ENCODE results near the gene BROX. TPM values are rescaled to one million over a fixed set of nuclear protein-coding genes. Genes with fewer than 3 reads are reported as not detected.
A peak's percentile ranks its signal among the peaks of the same experiment; 100 is the strongest.

The BROX gene
- polyA plus RNA-seq, 1 of the 3 experiments (the other 2 are of a cell fraction), result 3.8 TPM

DNA sequence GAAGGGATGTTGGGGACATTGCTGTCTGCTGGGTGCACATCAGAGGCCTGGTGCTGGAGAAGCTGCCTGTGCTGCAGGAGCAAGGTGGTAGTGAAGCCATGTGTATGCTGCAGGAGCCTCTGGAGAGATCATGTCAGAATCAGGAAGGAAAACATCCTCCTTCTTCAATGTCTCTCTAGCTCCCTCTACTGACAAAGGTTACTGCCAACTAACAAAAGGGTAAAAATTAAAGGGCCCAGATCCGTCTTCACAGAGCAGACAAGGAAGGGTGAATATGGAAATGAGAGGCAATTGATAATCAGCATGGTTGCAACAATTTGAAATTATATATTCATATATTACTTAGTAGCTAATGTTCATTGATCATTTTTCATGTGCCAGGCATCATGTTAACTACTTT, 56.8 kb downstream of the BROX start:
- H3K36me3 ChIP-seq (replicated peaks in 1 of 2; ENCODE audit: control insufficient read depth in 1 of 2, insufficient read depth in 2 of 2, low read length in 1 of 2), result no peaks in the 10 kb centered on the region
- no peak overlapping the region for H3K4me3 ChIP-seq (ENCODE audit: low read depth in 2 of 2, low read length in 1 of 2)
- no peaks in the 10 kb centered on the region for H3K4me1 ChIP-seq (ENCODE audit: control insufficient read depth in 1 of 2, insufficient read depth in 2 of 2, low read depth in 1 of 2, low read length in 1 of 2)
- no peak overlapping the region for H3K4me2 ChIP-seq
- H3K9me2 ChIP-seq, result no peaks in the 10 kb centered on the region
- no peaks in the 10 kb centered on the region for H3F3A ChIP-seq (replicated peaks; ENCODE audit: insufficient read depth)
- peaks cover 5% of the 10 kb centered on the region; the same call in 1 of the 2 replicates for H3K9me3 ChIP-seq
- H3K79me2 ChIP-seq (ENCODE audit: insufficient read depth), result no peaks in the 10 kb centered on the region
- no peaks in the 10 kb centered on the region for H4K20me1 ChIP-seq (ENCODE audit: insufficient read depth)
- ChIA-PET POLR2A (no interaction called here), CTCF (no interaction called here)
- 41% methylated on average over 1 of the region's 1 CpG for WGBS (ENCODE audit: low lambda C conversion rate)
- TF ChIP-seq, protein P1, sequence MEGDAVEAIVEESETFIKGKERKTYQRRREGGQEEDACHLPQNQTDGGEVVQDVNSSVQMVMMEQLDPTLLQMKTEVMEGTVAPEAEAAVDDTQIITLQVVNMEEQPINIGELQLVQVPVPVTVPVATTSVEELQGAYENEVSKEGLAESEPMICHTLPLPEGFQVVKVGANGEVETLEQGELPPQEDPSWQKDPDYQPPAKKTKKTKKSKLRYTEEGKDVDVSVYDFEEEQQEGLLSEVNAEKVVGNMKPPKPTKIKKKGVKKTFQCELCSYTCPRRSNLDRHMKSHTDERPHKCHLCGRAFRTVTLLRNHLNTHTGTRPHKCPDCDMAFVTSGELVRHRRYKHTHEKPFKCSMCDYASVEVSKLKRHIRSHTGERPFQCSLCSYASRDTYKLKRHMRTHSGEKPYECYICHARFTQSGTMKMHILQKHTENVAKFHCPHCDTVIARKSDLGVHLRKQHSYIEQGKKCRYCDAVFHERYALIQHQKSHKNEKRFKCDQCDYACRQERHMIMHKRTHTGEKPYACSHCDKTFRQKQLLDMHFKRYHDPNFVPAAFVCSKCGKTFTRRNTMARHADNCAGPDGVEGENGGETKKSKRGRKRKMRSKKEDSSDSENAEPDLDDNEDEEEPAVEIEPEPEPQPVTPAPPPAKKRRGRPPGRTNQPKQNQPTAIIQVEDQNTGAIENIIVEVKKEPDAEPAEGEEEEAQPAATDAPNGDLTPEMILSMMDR (IDR thresholded peaks at IDR 0.05), result peak; percentile 21; the same call in 1 of the 2 replicates
- TF ChIP-seq EP300 (IDR thresholded peaks at IDR 0.05; ENCODE audit: borderline replicate concordance in 1 of 2, low read depth in 1 of 2, low read length in 1 of 2), result no peak
- H3K9ac ChIP-seq, result no peak overlapping the region
- H2AFZ ChIP-seq (ENCODE audit: low read depth), result no peak overlapping the region
- H3K27me3 ChIP-seq (ENCODE audit: insufficient read depth), result no peaks in the 10 kb centered on the region; the same call in 1 of the 2 replicates
- H3K27ac ChIP-seq (ENCODE audit: low read depth in 2 of 2, low read length in 1 of 2), result no peak overlapping the region
- no peak for DNase-seq

DNA sequence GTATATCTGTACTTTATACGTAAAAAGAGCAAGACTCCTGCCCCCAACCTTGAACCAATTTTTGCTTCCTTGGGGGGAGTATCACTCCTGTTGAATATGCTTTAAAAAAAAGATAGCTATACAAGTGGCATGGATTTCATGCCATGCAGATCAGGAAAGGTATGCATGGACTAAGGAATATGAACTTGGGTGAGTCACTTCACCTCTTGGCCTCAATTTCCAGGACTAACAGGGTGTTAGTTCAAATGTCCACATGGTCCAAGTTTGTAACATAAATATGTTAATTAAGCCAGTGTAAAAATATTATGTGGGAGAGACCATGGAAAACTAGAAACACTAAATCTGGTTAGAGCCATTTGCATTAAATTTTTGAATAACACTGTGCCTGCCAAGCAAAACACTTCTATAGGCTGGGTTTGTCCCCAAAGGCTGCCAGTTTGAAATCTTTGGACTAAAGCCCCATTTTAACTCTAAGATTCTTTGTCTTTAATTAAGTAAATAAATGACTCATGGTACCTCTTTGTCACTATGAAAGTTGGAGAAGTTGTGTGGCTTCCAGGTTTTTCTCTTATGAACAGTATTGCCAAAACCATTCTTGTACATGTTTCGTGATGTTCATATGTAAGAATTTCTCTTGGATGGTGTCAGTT, 57.7 kb downstream of the BROX start:
- Histone ChIP-seq H3K4me1 (ENCODE audit: control insufficient read depth in 1 of 2, insufficient read depth in 2 of 2, low read depth in 1 of 2, low read length in 1 of 2) (no peaks in the 10 kb centered on the region), H3K79me2 (ENCODE audit: insufficient read depth) (no peaks in the 10 kb centered on the region), H3K36me3 (replicated peaks in 1 of 2; ENCODE audit: control insufficient read depth in 1 of 2, insufficient read depth in 2 of 2, low read length in 1 of 2) (no peaks in the 10 kb centered on the region), H3K9me2 (no peaks in the 10 kb centered on the region), H3K27me3 (ENCODE audit: insufficient read depth) (no peaks in the 10 kb centered on the region; the same call in 1 of the 2 replicates), H4K20me1 (ENCODE audit: insufficient read depth) (no peaks in the 10 kb centered on the region), H3K9ac (no peak overlapping the region), H3K4me2 (no peak overlapping the region), H3K9me3 (peaks cover 5% of the 10 kb centered on the region; the same call in 1 of the 2 replicates), H3F3A (replicated peaks; ENCODE audit: insufficient read depth) (no peaks in the 10 kb centered on the region), H2AFZ (ENCODE audit: low read depth) (no peak overlapping the region), H3K27ac (ENCODE audit: low read depth in 2 of 2, low read length in 1 of 2) (no peak overlapping the region), H3K4me3 (ENCODE audit: low read depth in 2 of 2, low read length in 1 of 2) (no peak overlapping the region)
- 44% methylated on average over 2 of the region's 2 CpGs for WGBS (ENCODE audit: low lambda C conversion rate)
- ChIA-PET CTCF (interaction anchor here (1.2 kb wide), 1 partner anchor 354 kb away, joined by 3 read pairs; no protein-coding TSS in a partner anchor), POLR2A (no interaction called here)
- DNase-seq, result no peak
- TF ChIP-seq CHD2 (IDR thresholded peaks at IDR 0.05; ENCODE audit: low read length, partially characterized antibody) (no peak), MXI1 (IDR thresholded peaks at IDR 0.05; ENCODE audit: low read depth, low read length) (no peak), RXRA (IDR thresholded peaks at IDR 0.05; ENCODE audit: borderline replicate concordance, low read depth) (no peak), SMC3 (IDR thresholded peaks at IDR 0.05; ENCODE audit: low read depth, low read length) (no peak), TAF1 (IDR thresholded peaks at IDR 0.05; ENCODE audit: borderline replicate concordance, low read depth, low read length) (no peak), FOSL2 (IDR thresholded peaks at IDR 0.05; ENCODE audit: borderline replicate concordance, low read depth) (no peak), JUND (IDR thresholded peaks at IDR 0.05) (no peak), FOXJ3 (CRISPR knock-in tag; IDR thresholded peaks at IDR 0.05) (no peak), SIN3A (IDR thresholded peaks at IDR 0.05; ENCODE audit: borderline replicate concordance, low read depth, low read length) (no peak), GATA2 (CRISPR knock-in tag; IDR thresholded peaks at IDR 0.05) (no peak), RFX5 (IDR thresholded peaks at IDR 0.05; ENCODE audit: low read length) (no peak)
- TF ChIP-seq, protein P2, sequence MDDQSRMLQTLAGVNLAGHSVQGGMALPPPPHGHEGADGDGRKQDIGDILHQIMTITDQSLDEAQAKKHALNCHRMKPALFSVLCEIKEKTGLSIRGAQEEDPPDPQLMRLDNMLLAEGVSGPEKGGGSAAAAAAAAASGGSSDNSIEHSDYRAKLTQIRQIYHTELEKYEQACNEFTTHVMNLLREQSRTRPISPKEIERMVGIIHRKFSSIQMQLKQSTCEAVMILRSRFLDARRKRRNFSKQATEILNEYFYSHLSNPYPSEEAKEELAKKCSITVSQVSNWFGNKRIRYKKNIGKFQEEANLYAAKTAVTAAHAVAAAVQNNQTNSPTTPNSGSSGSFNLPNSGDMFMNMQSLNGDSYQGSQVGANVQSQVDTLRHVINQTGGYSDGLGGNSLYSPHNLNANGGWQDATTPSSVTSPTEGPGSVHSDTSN (IDR thresholded peaks at IDR 0.05), result no peak
- TF ChIP-seq, protein P3, sequence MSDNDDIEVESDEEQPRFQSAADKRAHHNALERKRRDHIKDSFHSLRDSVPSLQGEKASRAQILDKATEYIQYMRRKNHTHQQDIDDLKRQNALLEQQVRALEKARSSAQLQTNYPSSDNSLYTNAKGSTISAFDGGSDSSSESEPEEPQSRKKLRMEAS (IDR thresholded peaks at IDR 0.05; ENCODE audit: low read depth), result no peak
- TF ChIP-seq, protein P4, sequence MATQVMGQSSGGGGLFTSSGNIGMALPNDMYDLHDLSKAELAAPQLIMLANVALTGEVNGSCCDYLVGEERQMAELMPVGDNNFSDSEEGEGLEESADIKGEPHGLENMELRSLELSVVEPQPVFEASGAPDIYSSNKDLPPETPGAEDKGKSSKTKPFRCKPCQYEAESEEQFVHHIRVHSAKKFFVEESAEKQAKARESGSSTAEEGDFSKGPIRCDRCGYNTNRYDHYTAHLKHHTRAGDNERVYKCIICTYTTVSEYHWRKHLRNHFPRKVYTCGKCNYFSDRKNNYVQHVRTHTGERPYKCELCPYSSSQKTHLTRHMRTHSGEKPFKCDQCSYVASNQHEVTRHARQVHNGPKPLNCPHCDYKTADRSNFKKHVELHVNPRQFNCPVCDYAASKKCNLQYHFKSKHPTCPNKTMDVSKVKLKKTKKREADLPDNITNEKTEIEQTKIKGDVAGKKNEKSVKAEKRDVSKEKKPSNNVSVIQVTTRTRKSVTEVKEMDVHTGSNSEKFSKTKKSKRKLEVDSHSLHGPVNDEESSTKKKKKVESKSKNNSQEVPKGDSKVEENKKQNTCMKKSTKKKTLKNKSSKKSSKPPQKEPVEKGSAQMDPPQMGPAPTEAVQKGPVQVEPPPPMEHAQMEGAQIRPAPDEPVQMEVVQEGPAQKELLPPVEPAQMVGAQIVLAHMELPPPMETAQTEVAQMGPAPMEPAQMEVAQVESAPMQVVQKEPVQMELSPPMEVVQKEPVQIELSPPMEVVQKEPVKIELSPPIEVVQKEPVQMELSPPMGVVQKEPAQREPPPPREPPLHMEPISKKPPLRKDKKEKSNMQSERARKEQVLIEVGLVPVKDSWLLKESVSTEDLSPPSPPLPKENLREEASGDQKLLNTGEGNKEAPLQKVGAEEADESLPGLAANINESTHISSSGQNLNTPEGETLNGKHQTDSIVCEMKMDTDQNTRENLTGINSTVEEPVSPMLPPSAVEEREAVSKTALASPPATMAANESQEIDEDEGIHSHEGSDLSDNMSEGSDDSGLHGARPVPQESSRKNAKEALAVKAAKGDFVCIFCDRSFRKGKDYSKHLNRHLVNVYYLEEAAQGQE (IDR thresholded peaks at IDR 0.05; ENCODE audit: low read depth, low read length), result no peak

Measured in SK-N-SH (cell line).